ENCODE measurements around the gene PLCH1. TPM values are rescaled to one million over a fixed set of nuclear protein-coding genes. Genes with fewer than 3 reads are reported as not detected.

Gene PLCH1
- total and polyA plus RNA-seq, 10 of the 15 experiments (the other 5 are each of a cell fraction or from before 2014, with no cell fraction given), result 0.03 to 0.22 (median 0.04) TPM; not detected in 5

- H3K9ac ChIP-seq (ENCODE audit: control insufficient read depth, insufficient read depth, low read length), result no peak overlapping the region
- ATAC-seq (no peak), DNase-seq (ENCODE audit: low read depth, low spot score) (no peak), FAIRE-seq (no peak)
- H3K4me3 ChIP-seq, result no peak overlapping the region
- no peak for TF ChIP-seq IRF4 (IDR thresholded peaks at IDR 0.05; ENCODE audit: low read depth, low read length)
- TF ChIP-seq MEF2B (IDR thresholded peaks at IDR 0.05; ENCODE audit: partially characterized antibody, poor library complexity, severe bottlenecking), result no peak
- TF ChIP-seq SIX5 (IDR thresholded peaks at IDR 0.05; ENCODE audit: low read depth, low read length, severe bottlenecking), result no peak
- no peak for TF ChIP-seq ELK1 (IDR thresholded peaks at IDR 0.05; ENCODE audit: low read depth, low read length)
- no peak for TF ChIP-seq ZNF217 (IDR thresholded peaks at IDR 0.05)
- TF ChIP-seq FOXK2 (IDR thresholded peaks at IDR 0.05), result no peak
- no peak for TF ChIP-seq RUNX3 (IDR thresholded peaks at IDR 0.05; ENCODE audit: low read length)
- no peak for TF ChIP-seq SIN3A (IDR thresholded peaks at IDR 0.05; ENCODE audit: low read depth, low read length)
- no peak for TF ChIP-seq PML (IDR thresholded peaks at IDR 0.05; ENCODE audit: low read length)
- no peak for TF ChIP-seq WRNIP1 (IDR thresholded peaks at IDR 0.05; ENCODE audit: borderline replicate concordance, low read depth, low read length)
- H3K79me2 ChIP-seq (ENCODE audit: control insufficient read depth, insufficient read depth, low read length), result no peaks in the 10 kb centered on the region
- ChIA-PET SMC1A (ENCODE audit: uncharacterized antibody, unreplicated experiment) (no interaction called here), RAD21 (ENCODE audit: unreplicated experiment) (no interaction called here), CTCF (interaction anchor here (0.9 to 1.5 kb wide), 2 partner anchors 74 to 206 kb away, joined by 3 to 4 read pairs; no protein-coding TSS in a partner anchor), POLR2A (no interaction called here)
- H2AFZ ChIP-seq (ENCODE audit: control insufficient read depth, low read depth, low read length), result no peak overlapping the region
- H4K20me1 ChIP-seq (ENCODE audit: control insufficient read depth, insufficient read depth), result no peaks in the 10 kb centered on the region
- in situ Hi-C loops (cut with MboI), result no loop called here
- no TSS peak for BruUV-seq (replicated peaks)
- intact Hi-C loops (cut with micrococcal nuclease; ENCODE audit: unreplicated experiment), result no loop called here
- no peak overlapping the region for H3K4me2 ChIP-seq (ENCODE audit: control insufficient read depth, insufficient read depth)
- peaks cover 7% of the 10 kb centered on the region for H3K4me1 ChIP-seq (ENCODE audit: control insufficient read depth, insufficient read depth, low read length)
- H3K27me3 ChIP-seq (replicated peaks in 1 of 2; ENCODE audit: control insufficient read depth in 2 of 2, insufficient read depth in 2 of 2, low read length in 1 of 2), result peaks cover 0 to 2% of the 10 kb centered on the region in 2 experiments; a peak in 1 of 4 replicates
- H3K36me3 ChIP-seq (ENCODE audit: control insufficient read depth in 2 of 2, insufficient read depth in 2 of 2, low read length in 1 of 2), result no peaks in the 10 kb centered on the region
- no peaks in the 10 kb centered on the region for H3K9me3 ChIP-seq (replicated peaks; ENCODE audit: control insufficient read depth, insufficient read depth, low read length)
- no peak overlapping the region for H3K27ac ChIP-seq (ENCODE audit: control insufficient read depth, insufficient read depth)
Observed at GRCh38 chr3:155496206-155496605, 248.7 kb downstream of the PLCH1 start.
